ENCODE measurements around the gene SRGAP3. TPM values are rescaled to one million over a fixed set of nuclear protein-coding genes. Genes with fewer than 3 reads are reported as not detected.

SRGAP3 gene
- total RNA-seq, 1 donor from 2014 or later = 10.3 TPM

GRCh38 chr3:9231471-9231870 lies 18.0 kb downstream of the SRGAP3 start:
- Histone ChIP-seq H3K27me3 (ENCODE audit: low read depth) (no peaks in the 10 kb centered on the region), H3K27ac (replicated peaks) (no peak overlapping the region), H3K4me3 (no peak overlapping the region), H3K9me3 (replicated peaks) (no peaks in the 10 kb centered on the region), H3K36me3 (no peaks in the 10 kb centered on the region), H3K4me1 (peaks cover 18% of the 10 kb centered on the region)
- intact Hi-C loops (cut with micrococcal nuclease) = no loop called here
- no peak for TF ChIP-seq CTCF (IDR thresholded peaks at IDR 0.05; ENCODE audit: borderline replicate concordance)
- DNase-seq = no peak

GRCh38 chr3:9231006-9231405 lies 18.4 kb downstream of the SRGAP3 start:
- intact Hi-C loops (cut with micrococcal nuclease) = no loop called here
- Histone ChIP-seq H3K27me3 (ENCODE audit: low read depth) (no peaks in the 10 kb centered on the region), H3K9me3 (replicated peaks) (no peaks in the 10 kb centered on the region), H3K4me1 (peaks cover 18% of the 10 kb centered on the region), H3K27ac (replicated peaks) (no peak overlapping the region), H3K4me3 (no peak overlapping the region), H3K36me3 (no peaks in the 10 kb centered on the region)
- no peak for DNase-seq
- TF ChIP-seq CTCF (IDR thresholded peaks at IDR 0.05; ENCODE audit: borderline replicate concordance) = no peak

- no peak overlapping the region for H3K4me3 ChIP-seq
- TF ChIP-seq CTCF (IDR thresholded peaks at IDR 0.05; ENCODE audit: borderline replicate concordance) = no peak
- H3K27ac ChIP-seq (replicated peaks) = no peak overlapping the region
- intact Hi-C loops (cut with micrococcal nuclease) = no loop called here
- no peaks in the 10 kb centered on the region for H3K9me3 ChIP-seq (replicated peaks)
- DNase-seq = no peak
- peaks cover 18% of the 10 kb centered on the region for H3K4me1 ChIP-seq
- H3K27me3 ChIP-seq (ENCODE audit: low read depth) = no peaks in the 10 kb centered on the region
- no peaks in the 10 kb centered on the region for H3K36me3 ChIP-seq
Measured at GRCh38 chr3:9230596-9230995, 18.9 kb downstream of the SRGAP3 start.

GRCh38 chr3:9229879-9230278 lies 19.6 kb downstream of the SRGAP3 start:
- intact Hi-C loops (cut with micrococcal nuclease) = no loop called here
- no peak overlapping the region for H3K27ac ChIP-seq (replicated peaks)
- H3K36me3 ChIP-seq = no peaks in the 10 kb centered on the region
- peaks cover 18% of the 10 kb centered on the region for H3K4me1 ChIP-seq
- no peak for TF ChIP-seq CTCF (IDR thresholded peaks at IDR 0.05; ENCODE audit: borderline replicate concordance)
- H3K9me3 ChIP-seq (replicated peaks) = no peaks in the 10 kb centered on the region
- no peak overlapping the region for H3K4me3 ChIP-seq
- no peak for DNase-seq
- H3K27me3 ChIP-seq (ENCODE audit: low read depth) = no peaks in the 10 kb centered on the region

- H3K27ac ChIP-seq (replicated peaks) = no peak overlapping the region
Measured at GRCh38 chr3:9229325-9229724, 20.1 kb downstream of the SRGAP3 start.

More at GRCh38 chr3:9229325-9229724, 20.1 kb downstream of the SRGAP3 start:
- Histone ChIP-seq H3K4me3 (no peak overlapping the region), H3K36me3 (no peaks in the 10 kb centered on the region), H3K4me1 (peaks cover 16% of the 10 kb centered on the region), H3K9me3 (replicated peaks) (no peaks in the 10 kb centered on the region), H3K27me3 (ENCODE audit: low read depth) (no peaks in the 10 kb centered on the region)
- DNase-seq = no peak
- TF ChIP-seq CTCF (IDR thresholded peaks at IDR 0.05; ENCODE audit: borderline replicate concordance) = no peak
- intact Hi-C loops (cut with micrococcal nuclease) = no loop called here

All from left ventricle myocardium inferior (tissue), 1 donor.